CD4-positive, alpha-beta T cell treated with Interleukin-10 for 1 hour (primary cell): ENCODE results near the gene C16orf92.

Experiments used
- DNase-seq: peaks from one replicate; pipeline ENCODE4 v3.0.0-alpha.2; 2020

The C16orf92 gene

GRCh38 chr16:29989111-29989858 is 33.7 kb upstream of the C16orf92 start:
- DNase-seq = no peak

GRCh38 chr16:29990034-29990433 is 33.0 kb upstream of the C16orf92 start:
- no peak for DNase-seq

- DNase-seq = no peak
Measured at GRCh38 chr16:29990883-29991570, 32.0 kb upstream of the C16orf92 start.

GRCh38 chr16:29991571-29991904 is 31.5 kb upstream of the C16orf92 start:
- DNase-seq = no peak

- no peak for DNase-seq
Measured at GRCh38 chr16:29992344-29992967, 30.5 kb upstream of the C16orf92 start.

GRCh38 chr16:29993191-29993902 is 29.7 kb upstream of the C16orf92 start:
- no peak for DNase-seq

- DNase-seq = no peak
Measured at GRCh38 chr16:29993903-29994599, 28.9 kb upstream of the C16orf92 start.

- DNase-seq = no peak
Measured at GRCh38 chr16:29994600-29995323, 28.2 kb upstream of the C16orf92 start.

GRCh38 chr16:29995324-29995910 is 27.6 kb upstream of the C16orf92 start, which contains the start of gene HIRIP3:
Gene HIRIP3, minus strand, starts transcription at chr16:29995617. Its CDS starts 12 bp downstream, at chr16:29995605.
- peak; percentile 89 for DNase-seq

- peak; percentile 98 for DNase-seq
Measured at GRCh38 chr16:29995911-29996765, 26.9 kb upstream of the C16orf92 start, which contains the start of gene INO80E. Gene INO80E, plus strand, starts transcription at chr16:29996241. Its CDS starts 70 bp downstream, at chr16:29996311.

- no peak for DNase-seq
Measured at GRCh38 chr16:29996766-29997250, 26.2 kb upstream of the C16orf92 start.

GRCh38 chr16:29999605-30000004 is 23.4 kb upstream of the C16orf92 start:
- no peak for DNase-seq

GRCh38 chr16:30000735-30001631 is 22.0 kb upstream of the C16orf92 start:
- DNase-seq = no peak

- no peak for DNase-seq
Measured at GRCh38 chr16:30002614-30003346, 20.2 kb upstream of the C16orf92 start.

- DNase-seq = no peak
Measured at GRCh38 chr16:30003670-30004423, 19.2 kb upstream of the C16orf92 start.

- DNase-seq = no peak
Measured at GRCh38 chr16:30004424-30004776, 18.6 kb upstream of the C16orf92 start.

GRCh38 chr16:30004811-30005242 is 18.2 kb upstream of the C16orf92 start:
- DNase-seq = no peak
